ENCODE measurements around the gene C1orf167. TPM values are rescaled to one million over a fixed set of nuclear protein-coding genes. Genes with fewer than 3 reads are reported as not detected.

Gene C1orf167
- polyA plus RNA-seq, 1 of the 3 experiments (the other 2 are of a cell fraction): 0.10 TPM

- H3K27me3 ChIP-seq (ENCODE audit: insufficient read depth): no peaks in the 10 kb centered on the region
- no peak overlapping the region for H3K27ac ChIP-seq (ENCODE audit: low read depth in 2 of 2, low read length in 1 of 2)
- CTCF ChIA-PET: no interaction called here
- no peak overlapping the region for H3K4me3 ChIP-seq (ENCODE audit: low read depth in 2 of 2, low read length in 1 of 2)
- H3F3A ChIP-seq (replicated peaks; ENCODE audit: insufficient read depth): no peaks in the 10 kb centered on the region
- 90% methylated on average over 17 of the region's 19 CpGs for WGBS (ENCODE audit: low lambda C conversion rate)
- POLR2A ChIA-PET: no interaction called here
- H3K4me2 ChIP-seq: no peak overlapping the region
- DNase-seq: no peak
- H2AFZ ChIP-seq (ENCODE audit: low read depth): no peak overlapping the region
- H3K9ac ChIP-seq: no peak overlapping the region
- no peaks in the 10 kb centered on the region for H4K20me1 ChIP-seq (ENCODE audit: insufficient read depth)
- H3K9me2 ChIP-seq: no peaks in the 10 kb centered on the region
- TF ChIP-seq SMC3 (IDR thresholded peaks at IDR 0.05; ENCODE audit: low read depth, low read length): no peak
- TF ChIP-seq PBX3 (IDR thresholded peaks at IDR 0.05): no peak
- TF ChIP-seq, protein P1, sequence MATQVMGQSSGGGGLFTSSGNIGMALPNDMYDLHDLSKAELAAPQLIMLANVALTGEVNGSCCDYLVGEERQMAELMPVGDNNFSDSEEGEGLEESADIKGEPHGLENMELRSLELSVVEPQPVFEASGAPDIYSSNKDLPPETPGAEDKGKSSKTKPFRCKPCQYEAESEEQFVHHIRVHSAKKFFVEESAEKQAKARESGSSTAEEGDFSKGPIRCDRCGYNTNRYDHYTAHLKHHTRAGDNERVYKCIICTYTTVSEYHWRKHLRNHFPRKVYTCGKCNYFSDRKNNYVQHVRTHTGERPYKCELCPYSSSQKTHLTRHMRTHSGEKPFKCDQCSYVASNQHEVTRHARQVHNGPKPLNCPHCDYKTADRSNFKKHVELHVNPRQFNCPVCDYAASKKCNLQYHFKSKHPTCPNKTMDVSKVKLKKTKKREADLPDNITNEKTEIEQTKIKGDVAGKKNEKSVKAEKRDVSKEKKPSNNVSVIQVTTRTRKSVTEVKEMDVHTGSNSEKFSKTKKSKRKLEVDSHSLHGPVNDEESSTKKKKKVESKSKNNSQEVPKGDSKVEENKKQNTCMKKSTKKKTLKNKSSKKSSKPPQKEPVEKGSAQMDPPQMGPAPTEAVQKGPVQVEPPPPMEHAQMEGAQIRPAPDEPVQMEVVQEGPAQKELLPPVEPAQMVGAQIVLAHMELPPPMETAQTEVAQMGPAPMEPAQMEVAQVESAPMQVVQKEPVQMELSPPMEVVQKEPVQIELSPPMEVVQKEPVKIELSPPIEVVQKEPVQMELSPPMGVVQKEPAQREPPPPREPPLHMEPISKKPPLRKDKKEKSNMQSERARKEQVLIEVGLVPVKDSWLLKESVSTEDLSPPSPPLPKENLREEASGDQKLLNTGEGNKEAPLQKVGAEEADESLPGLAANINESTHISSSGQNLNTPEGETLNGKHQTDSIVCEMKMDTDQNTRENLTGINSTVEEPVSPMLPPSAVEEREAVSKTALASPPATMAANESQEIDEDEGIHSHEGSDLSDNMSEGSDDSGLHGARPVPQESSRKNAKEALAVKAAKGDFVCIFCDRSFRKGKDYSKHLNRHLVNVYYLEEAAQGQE (IDR thresholded peaks at IDR 0.05; ENCODE audit: low read depth, low read length): no peak
- no peak for TF ChIP-seq MXI1 (IDR thresholded peaks at IDR 0.05; ENCODE audit: low read depth, low read length)
- TF ChIP-seq TCF12 (IDR thresholded peaks at IDR 0.05): no peak
- no peak for TF ChIP-seq ELF1 (IDR thresholded peaks at IDR 0.05)
- no peak for TF ChIP-seq CHD2 (IDR thresholded peaks at IDR 0.05; ENCODE audit: low read length, partially characterized antibody)
- TF ChIP-seq TAF1 (IDR thresholded peaks at IDR 0.05; ENCODE audit: borderline replicate concordance, low read depth, low read length): no peak
- no peak for TF ChIP-seq SIN3A (IDR thresholded peaks at IDR 0.05; ENCODE audit: borderline replicate concordance, low read depth, low read length)
- TF ChIP-seq JUND (IDR thresholded peaks at IDR 0.05): no peak
- TF ChIP-seq FOXJ3 (CRISPR knock-in tag; IDR thresholded peaks at IDR 0.05): no peak
- H3K9me3 ChIP-seq: no peaks in the 10 kb centered on the region
- no peaks in the 10 kb centered on the region for H3K79me2 ChIP-seq (ENCODE audit: insufficient read depth)
- H3K36me3 ChIP-seq (replicated peaks in 1 of 2; ENCODE audit: control insufficient read depth in 1 of 2, insufficient read depth in 2 of 2, low read length in 1 of 2): peaks cover 0 to 12% of the 10 kb centered on the region in 2 experiments
- peaks cover 0 to 6% of the 10 kb centered on the region in 2 experiments; a peak in 1 of 4 replicates for H3K4me1 ChIP-seq (ENCODE audit: control insufficient read depth in 1 of 2, insufficient read depth in 2 of 2, low read depth in 1 of 2, low read length in 1 of 2)
Observed at GRCh38 chr1:11790880-11791715, 29.1 kb downstream of the C1orf167 start.

DNA sequence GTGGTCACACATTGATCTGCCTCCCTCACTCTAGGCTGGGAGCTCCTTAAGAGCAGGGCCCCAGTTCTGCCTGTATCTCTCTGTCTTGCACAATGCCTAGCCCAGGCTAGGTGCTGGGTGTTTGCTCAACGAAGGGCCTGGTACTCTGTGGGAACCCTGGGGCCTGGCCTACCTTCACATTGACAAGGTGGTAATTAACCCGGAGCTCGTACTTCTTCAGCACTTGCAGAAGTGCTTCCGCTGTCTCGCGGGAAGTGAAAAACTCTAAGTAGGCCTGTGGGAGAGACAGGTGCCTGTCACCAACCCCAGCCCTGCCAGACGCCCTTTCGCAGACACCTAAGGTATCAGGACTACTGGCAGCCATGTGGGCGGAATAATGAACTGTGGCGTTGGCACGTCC is 30.1 kb downstream of the C1orf167 start:
- H2AFZ ChIP-seq (ENCODE audit: low read depth): no peak overlapping the region
- no peak overlapping the region for H3K9ac ChIP-seq
- peaks cover 0 to 6% of the 10 kb centered on the region in 2 experiments; a peak in 1 of 4 replicates for H3K4me1 ChIP-seq (ENCODE audit: control insufficient read depth in 1 of 2, insufficient read depth in 2 of 2, low read depth in 1 of 2, low read length in 1 of 2)
- no peak for DNase-seq
- H3K9me2 ChIP-seq: no peaks in the 10 kb centered on the region
- no peaks in the 10 kb centered on the region for H3K27me3 ChIP-seq (ENCODE audit: insufficient read depth)
- TF ChIP-seq SIN3A (IDR thresholded peaks at IDR 0.05; ENCODE audit: borderline replicate concordance, low read depth, low read length): no peak
- no peak for TF ChIP-seq ELF1 (IDR thresholded peaks at IDR 0.05)
- TF ChIP-seq TAF1 (IDR thresholded peaks at IDR 0.05; ENCODE audit: borderline replicate concordance, low read depth, low read length): no peak
- no peak for TF ChIP-seq RCOR1 (IDR thresholded peaks at IDR 0.05; ENCODE audit: low read length)
- TF ChIP-seq MEF2A (IDR thresholded peaks at IDR 0.05; ENCODE audit: borderline replicate concordance, low read depth): no peak
- no peak for TF ChIP-seq USF1 (IDR thresholded peaks at IDR 0.05; ENCODE audit: borderline replicate concordance, low read depth)
- H4K20me1 ChIP-seq (ENCODE audit: insufficient read depth): no peaks in the 10 kb centered on the region
- H3K4me3 ChIP-seq (ENCODE audit: low read depth in 2 of 2, low read length in 1 of 2): no peak overlapping the region
- ChIA-PET POLR2A (no interaction called here), CTCF (interaction anchor here (0.9 kb wide), 1 partner anchor 11 kb away, joined by 3 read pairs; no protein-coding TSS in a partner anchor)
- H3K27ac ChIP-seq (ENCODE audit: low read depth in 2 of 2, low read length in 1 of 2): no peak overlapping the region
- no peaks in the 10 kb centered on the region for H3F3A ChIP-seq (replicated peaks; ENCODE audit: insufficient read depth)
- no peaks in the 10 kb centered on the region for H3K79me2 ChIP-seq (ENCODE audit: insufficient read depth)
- 89% methylated on average over 11 of the region's 11 CpGs for WGBS (ENCODE audit: low lambda C conversion rate)
- no peak overlapping the region for H3K4me2 ChIP-seq
- H3K36me3 ChIP-seq (replicated peaks in 1 of 2; ENCODE audit: control insufficient read depth in 1 of 2, insufficient read depth in 2 of 2, low read length in 1 of 2): peaks cover 0 to 12% of the 10 kb centered on the region in 2 experiments
- H3K9me3 ChIP-seq: no peaks in the 10 kb centered on the region

Measured in SK-N-SH (cell line).